SK-N-SH treated with all-trans-retinoic acid at 6 μM for 48 hours (cell line): Measurements from ENCODE around the gene TOB2.

Source experiments
- ARNTL ChIP-seq: fragments of 450-650 bp; formaldehyde crosslinking; IDR thresholded peaks from 2 replicates; pipeline ENCODE4 v1.5.0; 2020; ENCODE audit warnings: low read depth, mild to moderate bottlenecking, moderate library complexity, borderline replicate concordance
- GLIS3 ChIP-seq: fragments of 250-450 bp; sonication (Bioruptor Pico); IDR thresholded peaks from 2 replicates; pipeline ENCODE4 v1.5.0; 2020; ENCODE audit warnings: mild to moderate bottlenecking, moderate library complexity
- ISL1 ChIP-seq: fragments of 250-450 bp; sonication (Bioruptor Pico); IDR thresholded peaks from 2 replicates; pipeline ENCODE4 v2.1.2; 2022; ENCODE audit warnings: mild to moderate bottlenecking, moderate library complexity
- RARB ChIP-seq: fragments of 250-450 bp; sonication (Bioruptor Pico); IDR thresholded peaks from 2 replicates; pipeline ENCODE4 v1.8.0; 2021; ENCODE audit warnings: mild to moderate bottlenecking, moderate library complexity
- TSHZ2 ChIP-seq: fragments of 250-450 bp; sonication (Bioruptor Pico); IDR thresholded peaks from 2 replicates; pipeline ENCODE4 v1.5.0; 2020; ENCODE audit warnings: mild to moderate bottlenecking, moderate library complexity
- ZC3H10 ChIP-seq: fragments of 250-450 bp; sonication (Bioruptor Pico); IDR thresholded peaks from 2 replicates; pipeline ENCODE4 v1.5.1; 2021; ENCODE audit warnings: mild to moderate bottlenecking, moderate library complexity
- ZFP3 ChIP-seq: fragments of 250-450 bp; sonication (Bioruptor Pico); IDR thresholded peaks from 2 replicates; pipeline ENCODE4 v1.5.0; 2020; ENCODE audit warnings: mild to moderate bottlenecking, moderate library complexity
- ZFP30 ChIP-seq: fragments of 450-650 bp; formaldehyde crosslinking; IDR thresholded peaks from 2 replicates; pipeline ENCODE4 v1.5.0; 2022; ENCODE audit warnings: mild to moderate bottlenecking, moderate library complexity
- ZNF565 ChIP-seq: fragments of 450-650 bp; formaldehyde crosslinking; conservative IDR thresholded peaks from 2 replicates; pipeline ENCODE4 v1.5.0; 2020; ENCODE audit warnings: low read depth, mild to moderate bottlenecking, moderate library complexity

DNA sequence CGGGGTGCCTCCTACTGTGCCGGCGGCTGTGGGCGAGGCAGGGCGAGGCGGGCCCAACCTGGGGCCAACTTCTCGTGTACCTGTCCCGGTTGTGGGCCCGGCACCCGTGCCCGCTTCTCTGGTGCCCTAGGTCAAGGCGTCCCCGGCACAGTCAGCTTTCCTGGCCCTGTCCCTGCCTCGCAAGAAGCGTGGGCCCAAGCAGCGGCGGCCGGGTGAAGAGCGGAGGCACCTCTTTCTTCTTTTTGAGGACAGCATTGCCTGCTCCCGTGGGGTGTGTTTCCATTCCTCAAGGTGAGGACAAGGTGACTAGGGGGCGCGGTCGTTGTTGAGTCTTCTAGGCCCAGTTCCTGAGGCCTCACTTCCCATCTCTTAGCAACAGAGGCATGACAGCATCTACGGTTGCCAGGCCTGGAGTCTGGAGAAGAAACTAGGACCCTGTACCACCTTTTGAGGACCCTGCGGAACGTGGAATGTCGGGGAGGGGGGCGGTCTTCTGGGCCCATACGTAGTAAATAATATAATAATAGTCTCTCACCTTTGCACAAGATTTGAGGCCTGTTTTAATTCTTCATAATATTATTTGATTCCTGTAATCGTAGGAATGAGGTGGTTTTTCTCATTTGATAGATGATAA, 22.7 kb upstream of the TOB2 start:
- no peak for TF ChIP-seq ZFP30
- no peak for TF ChIP-seq ISL1 (CRISPR knock-in tag)
- no peak for TF ChIP-seq ZC3H10
- no peak for TF ChIP-seq ZFP3
- TF ChIP-seq TSHZ2 (CRISPR knock-in tag) = no peak
- TF ChIP-seq ZNF565 = no peak
- TF ChIP-seq ARNTL (CRISPR knock-in tag) = no peak
- TF ChIP-seq RARB (CRISPR knock-in tag) = no peak
- TF ChIP-seq GLIS3 (CRISPR knock-in tag) = no peak
